ENCODE results near the gene CNTN4.

DNA sequence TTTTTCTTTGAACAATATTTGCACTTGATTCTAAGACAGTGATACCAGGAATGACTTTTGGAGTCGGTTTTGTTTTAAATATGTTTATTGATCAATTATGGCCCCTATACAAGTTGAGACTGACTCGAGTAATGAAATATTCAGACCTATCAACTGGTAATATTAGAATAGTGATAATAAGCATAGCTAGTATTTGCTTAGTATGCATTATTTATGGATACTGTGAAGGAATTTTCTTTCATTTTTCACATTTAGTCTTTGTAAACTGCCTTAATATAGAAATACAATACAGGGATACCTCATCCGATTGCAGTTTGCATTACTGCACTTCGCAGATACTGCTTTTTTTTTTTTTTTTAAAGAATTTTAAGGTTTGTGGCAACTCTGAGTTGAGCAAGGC lies 107.9 kb downstream of the CNTN4 start:
- TF ChIP-seq, protein P1, sequence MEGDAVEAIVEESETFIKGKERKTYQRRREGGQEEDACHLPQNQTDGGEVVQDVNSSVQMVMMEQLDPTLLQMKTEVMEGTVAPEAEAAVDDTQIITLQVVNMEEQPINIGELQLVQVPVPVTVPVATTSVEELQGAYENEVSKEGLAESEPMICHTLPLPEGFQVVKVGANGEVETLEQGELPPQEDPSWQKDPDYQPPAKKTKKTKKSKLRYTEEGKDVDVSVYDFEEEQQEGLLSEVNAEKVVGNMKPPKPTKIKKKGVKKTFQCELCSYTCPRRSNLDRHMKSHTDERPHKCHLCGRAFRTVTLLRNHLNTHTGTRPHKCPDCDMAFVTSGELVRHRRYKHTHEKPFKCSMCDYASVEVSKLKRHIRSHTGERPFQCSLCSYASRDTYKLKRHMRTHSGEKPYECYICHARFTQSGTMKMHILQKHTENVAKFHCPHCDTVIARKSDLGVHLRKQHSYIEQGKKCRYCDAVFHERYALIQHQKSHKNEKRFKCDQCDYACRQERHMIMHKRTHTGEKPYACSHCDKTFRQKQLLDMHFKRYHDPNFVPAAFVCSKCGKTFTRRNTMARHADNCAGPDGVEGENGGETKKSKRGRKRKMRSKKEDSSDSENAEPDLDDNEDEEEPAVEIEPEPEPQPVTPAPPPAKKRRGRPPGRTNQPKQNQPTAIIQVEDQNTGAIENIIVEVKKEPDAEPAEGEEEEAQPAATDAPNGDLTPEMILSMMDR (IDR thresholded peaks at IDR 0.05; ENCODE audit: insufficient read depth, low read depth, low read length), result no peak
- no peak for TF ChIP-seq EZH2 (IDR thresholded peaks at IDR 0.05; ENCODE audit: insufficient read depth, low read length)
